ENCODE measurements around the gene LMNTD2. TPM values are rescaled to one million over a fixed set of nuclear protein-coding genes. Genes with fewer than 3 reads are reported as not detected.

The LMNTD2 gene
- total RNA-seq, 4 donors from 2014 or later, result 0.95 to 5.5 (median 1.7) TPM

- no peak for ATAC-seq (ENCODE audit: low FRiP score)
Observed at GRCh38 chr11:562046-562645, 1.6 kb upstream of the LMNTD2 start.

GRCh38 chr11:561148-562003 lies 838 bp upstream of the LMNTD2 start:
- ATAC-seq (ENCODE audit: low FRiP score) (peak; percentile 35), DNase-seq (ENCODE audit: low spot score) (no peak)
- TF ChIP-seq CTCF (IDR thresholded peaks at IDR 0.05), result no peak

More at GRCh38 chr11:562046-562645, 1.6 kb upstream of the LMNTD2 start:
- no peak for DNase-seq (ENCODE audit: low spot score)
- TF ChIP-seq CTCF (IDR thresholded peaks at IDR 0.05), result no peak

GRCh38 chr11:559712-560304 lies 730 bp downstream of the LMNTD2 start:
- no peak for ATAC-seq (ENCODE audit: low FRiP score)
- DNase-seq (ENCODE audit: low spot score), result no peak
- no peak for TF ChIP-seq CTCF (IDR thresholded peaks at IDR 0.05)

GRCh38 chr11:559020-559620 lies 1.4 kb downstream of the LMNTD2 start:
- ATAC-seq (ENCODE audit: low FRiP score) (no peak), DNase-seq (ENCODE audit: low spot score) (no peak)
- no peak for TF ChIP-seq CTCF (IDR thresholded peaks at IDR 0.05)

- no peak for ATAC-seq (ENCODE audit: low FRiP score)
- no peak for DNase-seq (ENCODE audit: low spot score)
- TF ChIP-seq CTCF (IDR thresholded peaks at IDR 0.05), result no peak
Observed at GRCh38 chr11:558503-558902, 2.0 kb downstream of the LMNTD2 start.

- DNase-seq (ENCODE audit: low spot score), result no peak
- no peak for TF ChIP-seq CTCF (IDR thresholded peaks at IDR 0.05)
- no peak for ATAC-seq (ENCODE audit: low FRiP score)
Observed at GRCh38 chr11:557328-558132, 3.0 kb downstream of the LMNTD2 start.
